HepG2 (cell line): ENCODE measurements around the gene GDF15. TPM values are rescaled to one million over a fixed set of nuclear protein-coding genes. Genes with fewer than 3 reads are reported as not detected.

Experiments used
- ATF1 ChIP-seq: IDR thresholded peaks from 2 replicates; pipeline ENCODE4 v1.6.1; 2016; ENCODE audit warnings: mild to moderate bottlenecking, control low read depth
- CCDC6 ChIP-seq: sonication (generic); formaldehyde crosslinking; IDR thresholded peaks from 2 replicates; pipeline ENCODE4 v1.8.1; 2022; ENCODE audit warnings: mild to moderate bottlenecking, missing genetic modification reagents, moderate library complexity
- HNRNPK ChIP-seq: fragments of 200-400 bp; formaldehyde crosslinking; IDR thresholded peaks from 2 replicates; pipeline ENCODE4 v1.6.1; 2018; ENCODE audit warnings: low read length, low read depth, moderate library complexity, mild to moderate bottlenecking; ENCODE audit not compliant: poor library complexity, severe bottlenecking
- MED1 ChIP-seq: sonication (generic); formaldehyde crosslinking; IDR thresholded peaks from 2 replicates; pipeline ENCODE4 v1.4.0; 2020; ENCODE audit warnings: missing genetic modification reagents
- MXD4 ChIP-seq: IDR thresholded peaks from 2 replicates; pipeline ENCODE4 v1.6.1; 2016; ENCODE audit warnings: mild to moderate bottlenecking, missing biosample characterization, missing genetic modification reagents
- RORA ChIP-seq: sonication (generic); formaldehyde crosslinking; IDR thresholded peaks from 2 replicates; pipeline ENCODE4 v1.5.0; 2020; ENCODE audit warnings: mild to moderate bottlenecking, missing genetic modification reagents, moderate library complexity
- RXRA ChIP-seq: sonication (generic); formaldehyde crosslinking; IDR thresholded peaks from 2 replicates; pipeline ENCODE4 v1.5.1; 2020; ENCODE audit warnings: missing genetic modification reagents
- ZBTB7A ChIP-seq: sonication (generic); formaldehyde crosslinking; IDR thresholded peaks from 2 replicates; pipeline ENCODE4 v1.8.0; 2022; ENCODE audit warnings: mild to moderate bottlenecking, missing genetic modification reagents
- ZNF34 ChIP-seq: sonication (generic); formaldehyde crosslinking; IDR thresholded peaks from 2 replicates; pipeline ENCODE4 v1.4.0; 2020; ENCODE audit warnings: mild to moderate bottlenecking, missing genetic modification reagents, borderline replicate concordance
- ZNF670 ChIP-seq: sonication (generic); formaldehyde crosslinking; IDR thresholded peaks from 2 replicates; pipeline ENCODE4 v1.8.0; 2022; ENCODE audit warnings: mild to moderate bottlenecking, missing genetic modification reagents, borderline replicate concordance
- polyA plus RNA-seq, 8 experiments: library from polyadenylated mRNA; depleted of rRNA in 3 of 8; stranded (reverse) in 7 of 8; unstranded in 1 of 8; fragments of >200 nt; fragmentation: Illumina TruSeq in 4 of 8; extraction: Trizol in 4 of 8; gene quantifications; 2 replicates each; pipeline versions ENCODE4 v1.2.1 to v1.2.3, GENCODE V29; 2011 to 2016; ENCODE audit warnings: low read depth in 4 of 8, missing spikeins in 1 of 8, mixed read lengths in 1 of 8; ENCODE audit not compliant: insufficient read depth in 1 of 8
- total RNA-seq, 5 experiments: library from RNA; depleted of rRNA; stranded (reverse); fragments of >200 nt; fragmentation: Illumina TruSeq; extraction: Trizol; gene quantifications; 2 replicates each; pipeline ENCODE4 v1.2.3, GENCODE V29; 2016; ENCODE audit warnings: low read depth in 1 of 5
- TF ChIP-seq, protein P1 (sequence below): IDR thresholded peaks from 2 replicates; pipeline ENCODE4 v1.6.1; 2016
- TF ChIP-seq, protein P2 (sequence below): sonication (generic); formaldehyde crosslinking; IDR thresholded peaks from 2 replicates; pipeline ENCODE4 v1.5.1; 2020; ENCODE audit warnings: missing genetic modification reagents, mild to moderate bottlenecking, borderline replicate concordance
- TF ChIP-seq, protein P3 (sequence below): sonication (generic); formaldehyde crosslinking; IDR thresholded peaks from 2 replicates; pipeline ENCODE4 v1.4.0; 2020; ENCODE audit warnings: mild to moderate bottlenecking, missing genetic modification reagents
- TF ChIP-seq, protein P4 (sequence below): sonication (generic); formaldehyde crosslinking; IDR thresholded peaks from 2 replicates; pipeline ENCODE4 v1.4.0; 2020; ENCODE audit warnings: missing genetic modification reagents, borderline replicate concordance
- TF ChIP-seq, protein P5 (sequence below): sonication (generic); formaldehyde crosslinking; IDR thresholded peaks from 2 replicates; pipeline ENCODE4 v1.5.0; 2020; ENCODE audit warnings: missing genetic modification reagents, mild to moderate bottlenecking, borderline replicate concordance
- TF ChIP-seq, protein P6 (sequence below): IDR thresholded peaks from 2 replicates; pipeline ENCODE4 v1.6.1; 2016; ENCODE audit warnings: missing compliant biosample characterization, missing genetic modification reagents, borderline replicate concordance

The GDF15 gene
- total and polyA plus RNA-seq, 2 of the 13 experiments (the other 11 are each of a cell fraction or from before 2014, with no cell fraction given) = 146 to 422 TPM

DNA sequence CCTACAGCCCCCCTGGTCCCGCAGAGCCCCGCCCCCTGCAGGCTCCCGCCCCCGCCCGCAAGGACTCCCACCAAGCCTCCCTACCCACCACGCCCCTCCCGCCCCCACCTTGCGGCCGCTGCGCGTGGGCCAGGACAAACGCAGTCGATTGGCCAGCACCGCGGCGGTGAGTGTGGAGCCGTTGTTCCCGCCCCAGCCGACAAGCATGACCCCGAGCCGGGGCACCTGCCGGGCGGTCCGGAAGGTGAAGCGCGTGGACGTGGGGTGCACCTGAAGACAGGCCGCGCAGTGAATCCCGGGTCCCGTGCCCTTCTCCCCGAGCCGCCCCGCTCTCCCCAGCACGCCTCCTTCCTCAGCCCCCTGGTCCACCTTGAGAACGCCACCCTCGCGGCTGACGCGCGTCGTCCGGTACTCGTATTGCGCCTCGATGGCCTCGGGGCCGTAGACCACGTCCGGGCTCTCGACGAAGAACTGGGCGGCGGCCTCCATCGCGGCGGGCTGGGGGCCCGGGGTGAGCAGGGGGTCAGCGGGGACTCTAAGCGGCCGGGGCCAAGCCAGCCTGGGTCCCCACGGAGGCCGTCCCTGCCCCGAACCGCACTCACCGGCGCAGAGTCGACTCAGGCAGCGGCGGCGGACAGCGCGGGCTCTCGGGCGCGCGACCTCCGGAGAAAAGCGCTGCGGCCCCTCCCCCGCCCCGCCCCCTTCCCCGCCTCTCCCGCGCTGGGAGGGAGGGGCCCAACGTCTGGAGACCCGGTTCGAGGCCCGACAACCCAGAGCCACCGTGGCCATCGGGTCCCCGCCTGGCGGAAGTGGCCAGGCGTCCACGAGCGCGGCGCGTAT, 51.8 kb downstream of the GDF15 start, which contains the start of gene ISYNA1 (continued):
- TF ChIP-seq, protein P1, sequence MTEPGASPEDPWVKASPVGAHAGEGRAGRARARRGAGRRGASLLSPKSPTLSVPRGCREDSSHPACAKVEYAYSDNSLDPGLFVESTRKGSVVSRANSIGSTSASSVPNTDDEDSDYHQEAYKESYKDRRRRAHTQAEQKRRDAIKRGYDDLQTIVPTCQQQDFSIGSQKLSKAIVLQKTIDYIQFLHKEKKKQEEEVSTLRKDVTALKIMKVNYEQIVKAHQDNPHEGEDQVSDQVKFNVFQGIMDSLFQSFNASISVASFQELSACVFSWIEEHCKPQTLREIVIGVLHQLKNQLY (CRISPR knock-in tag) = no peak
- TF ChIP-seq, protein P2, sequence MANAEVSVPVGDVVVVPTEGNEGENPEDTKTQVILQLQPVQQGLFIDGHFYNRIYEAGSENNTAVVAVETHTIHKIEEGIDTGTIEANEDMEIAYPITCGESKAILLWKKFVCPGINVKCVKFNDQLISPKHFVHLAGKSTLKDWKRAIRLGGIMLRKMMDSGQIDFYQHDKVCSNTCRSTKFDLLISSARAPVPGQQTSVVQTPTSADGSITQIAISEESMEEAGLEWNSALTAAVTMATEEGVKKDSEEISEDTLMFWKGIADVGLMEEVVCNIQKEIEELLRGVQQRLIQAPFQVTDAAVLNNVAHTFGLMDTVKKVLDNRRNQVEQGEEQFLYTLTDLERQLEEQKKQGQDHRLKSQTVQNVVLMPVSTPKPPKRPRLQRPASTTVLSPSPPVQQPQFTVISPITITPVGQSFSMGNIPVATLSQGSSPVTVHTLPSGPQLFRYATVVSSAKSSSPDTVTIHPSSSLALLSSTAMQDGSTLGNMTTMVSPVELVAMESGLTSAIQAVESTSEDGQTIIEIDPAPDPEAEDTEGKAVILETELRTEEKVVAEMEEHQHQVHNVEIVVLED (CRISPR knock-in tag) = 0 out of 2 replicates have a peak, but pooled peaks have one; percentile 9
- no peak for TF ChIP-seq MED1 (CRISPR knock-in tag)
- TF ChIP-seq HNRNPK = peak; percentile 52
- no peak for TF ChIP-seq RORA (CRISPR knock-in tag)
- TF ChIP-seq ZNF34 (CRISPR knock-in tag) = no peak
- TF ChIP-seq RXRA (CRISPR knock-in tag) = peak; percentile 52; the same call in 1 of the 2 replicates
- TF ChIP-seq, protein P3, sequence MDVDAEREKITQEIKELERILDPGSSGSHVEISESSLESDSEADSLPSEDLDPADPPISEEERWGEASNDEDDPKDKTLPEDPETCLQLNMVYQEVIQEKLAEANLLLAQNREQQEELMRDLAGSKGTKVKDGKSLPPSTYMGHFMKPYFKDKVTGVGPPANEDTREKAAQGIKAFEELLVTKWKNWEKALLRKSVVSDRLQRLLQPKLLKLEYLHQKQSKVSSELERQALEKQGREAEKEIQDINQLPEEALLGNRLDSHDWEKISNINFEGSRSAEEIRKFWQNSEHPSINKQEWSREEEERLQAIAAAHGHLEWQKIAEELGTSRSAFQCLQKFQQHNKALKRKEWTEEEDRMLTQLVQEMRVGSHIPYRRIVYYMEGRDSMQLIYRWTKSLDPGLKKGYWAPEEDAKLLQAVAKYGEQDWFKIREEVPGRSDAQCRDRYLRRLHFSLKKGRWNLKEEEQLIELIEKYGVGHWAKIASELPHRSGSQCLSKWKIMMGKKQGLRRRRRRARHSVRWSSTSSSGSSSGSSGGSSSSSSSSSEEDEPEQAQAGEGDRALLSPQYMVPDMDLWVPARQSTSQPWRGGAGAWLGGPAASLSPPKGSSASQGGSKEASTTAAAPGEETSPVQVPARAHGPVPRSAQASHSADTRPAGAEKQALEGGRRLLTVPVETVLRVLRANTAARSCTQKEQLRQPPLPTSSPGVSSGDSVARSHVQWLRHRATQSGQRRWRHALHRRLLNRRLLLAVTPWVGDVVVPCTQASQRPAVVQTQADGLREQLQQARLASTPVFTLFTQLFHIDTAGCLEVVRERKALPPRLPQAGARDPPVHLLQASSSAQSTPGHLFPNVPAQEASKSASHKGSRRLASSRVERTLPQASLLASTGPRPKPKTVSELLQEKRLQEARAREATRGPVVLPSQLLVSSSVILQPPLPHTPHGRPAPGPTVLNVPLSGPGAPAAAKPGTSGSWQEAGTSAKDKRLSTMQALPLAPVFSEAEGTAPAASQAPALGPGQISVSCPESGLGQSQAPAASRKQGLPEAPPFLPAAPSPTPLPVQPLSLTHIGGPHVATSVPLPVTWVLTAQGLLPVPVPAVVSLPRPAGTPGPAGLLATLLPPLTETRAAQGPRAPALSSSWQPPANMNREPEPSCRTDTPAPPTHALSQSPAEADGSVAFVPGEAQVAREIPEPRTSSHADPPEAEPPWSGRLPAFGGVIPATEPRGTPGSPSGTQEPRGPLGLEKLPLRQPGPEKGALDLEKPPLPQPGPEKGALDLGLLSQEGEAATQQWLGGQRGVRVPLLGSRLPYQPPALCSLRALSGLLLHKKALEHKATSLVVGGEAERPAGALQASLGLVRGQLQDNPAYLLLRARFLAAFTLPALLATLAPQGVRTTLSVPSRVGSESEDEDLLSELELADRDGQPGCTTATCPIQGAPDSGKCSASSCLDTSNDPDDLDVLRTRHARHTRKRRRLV (CRISPR knock-in tag) = no peak
- TF ChIP-seq, protein P4, sequence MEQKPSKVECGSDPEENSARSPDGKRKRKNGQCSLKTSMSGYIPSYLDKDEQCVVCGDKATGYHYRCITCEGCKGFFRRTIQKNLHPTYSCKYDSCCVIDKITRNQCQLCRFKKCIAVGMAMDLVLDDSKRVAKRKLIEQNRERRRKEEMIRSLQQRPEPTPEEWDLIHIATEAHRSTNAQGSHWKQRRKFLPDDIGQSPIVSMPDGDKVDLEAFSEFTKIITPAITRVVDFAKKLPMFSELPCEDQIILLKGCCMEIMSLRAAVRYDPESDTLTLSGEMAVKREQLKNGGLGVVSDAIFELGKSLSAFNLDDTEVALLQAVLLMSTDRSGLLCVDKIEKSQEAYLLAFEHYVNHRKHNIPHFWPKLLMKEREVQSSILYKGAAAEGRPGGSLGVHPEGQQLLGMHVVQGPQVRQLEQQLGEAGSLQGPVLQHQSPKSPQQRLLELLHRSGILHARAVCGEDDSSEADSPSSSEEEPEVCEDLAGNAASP (CRISPR knock-in tag) = peak; percentile 19
- peak; percentile 29; the same call in 1 of the 2 replicates for TF ChIP-seq ZNF670 (CRISPR knock-in tag)
- 0 out of 2 replicates have a peak, but pooled peaks have one; percentile 13 for TF ChIP-seq CCDC6 (CRISPR knock-in tag)
- peak; percentile 61; the same call in 1 of the 2 replicates for TF ChIP-seq ZBTB7A
- TF ChIP-seq ATF1 (CRISPR knock-in tag) = no peak
- TF ChIP-seq MXD4 = 0 out of 2 replicates have a peak, but pooled peaks have one; percentile 55
- TF ChIP-seq, protein P5, sequence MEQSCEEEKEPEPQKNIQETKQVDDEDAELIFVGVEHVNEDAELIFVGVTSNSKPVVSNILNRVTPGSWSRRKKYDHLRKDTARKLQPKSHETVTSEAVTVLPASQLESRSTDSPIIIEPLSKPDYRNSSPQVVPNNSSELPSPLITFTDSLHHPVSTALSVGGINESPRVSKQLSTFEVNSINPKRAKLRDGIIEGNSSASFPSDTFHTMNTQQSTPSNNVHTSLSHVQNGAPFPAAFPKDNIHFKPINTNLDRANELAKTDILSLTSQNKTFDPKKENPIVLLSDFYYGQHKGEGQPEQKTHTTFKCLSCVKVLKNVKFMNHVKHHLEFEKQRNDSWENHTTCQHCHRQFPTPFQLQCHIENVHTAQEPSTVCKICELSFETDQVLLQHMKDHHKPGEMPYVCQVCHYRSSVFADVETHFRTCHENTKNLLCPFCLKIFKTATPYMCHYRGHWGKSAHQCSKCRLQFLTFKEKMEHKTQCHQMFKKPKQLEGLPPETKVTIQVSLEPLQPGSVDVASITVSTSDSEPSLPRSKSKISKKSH = peak; percentile 33; the same call in 1 of the 2 replicates
- TF ChIP-seq, protein P6, sequence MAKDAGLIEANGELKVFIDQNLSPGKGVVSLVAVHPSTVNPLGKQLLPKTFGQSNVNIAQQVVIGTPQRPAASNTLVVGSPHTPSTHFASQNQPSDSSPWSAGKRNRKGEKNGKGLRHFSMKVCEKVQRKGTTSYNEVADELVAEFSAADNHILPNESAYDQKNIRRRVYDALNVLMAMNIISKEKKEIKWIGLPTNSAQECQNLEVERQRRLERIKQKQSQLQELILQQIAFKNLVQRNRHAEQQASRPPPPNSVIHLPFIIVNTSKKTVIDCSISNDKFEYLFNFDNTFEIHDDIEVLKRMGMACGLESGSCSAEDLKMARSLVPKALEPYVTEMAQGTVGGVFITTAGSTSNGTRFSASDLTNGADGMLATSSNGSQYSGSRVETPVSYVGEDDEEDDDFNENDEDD (CRISPR knock-in tag) = 0 out of 2 replicates have a peak, but pooled peaks have one; percentile 20
